ENCODE data around the gene BICDL2. TPM values are rescaled to one million over a fixed set of nuclear protein-coding genes. Genes with fewer than 3 reads are reported as not detected.

Gene BICDL2
- total and polyA plus RNA-seq, 7 donors: 0.36 to 83.8 (median 62.5) TPM; not detected in 2

DNA sequence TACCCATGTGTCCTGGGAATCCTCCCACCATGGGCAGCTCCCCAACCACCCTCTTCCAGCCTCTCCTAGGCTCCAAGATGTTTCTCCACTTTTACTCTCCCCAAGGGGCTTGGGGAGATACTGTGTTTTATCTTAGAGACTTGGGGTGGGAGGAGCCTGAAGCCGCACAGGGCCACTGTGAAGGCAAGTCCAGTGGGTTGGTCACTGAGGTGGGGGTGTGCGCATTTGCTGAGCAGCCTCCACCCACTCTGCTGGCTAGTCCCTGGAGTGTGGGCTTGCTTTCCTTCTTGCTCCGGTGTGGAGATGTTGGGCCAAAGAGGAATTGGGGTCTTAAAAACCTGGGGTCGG is 28.1 kb downstream of the BICDL2 start:
- Histone ChIP-seq H3K9me3 (no peaks in the 10 kb centered on the region), H3K4me3 (no peak overlapping the region), H3K36me3 (no peaks in the 10 kb centered on the region), H3K4me1 (peaks cover 0 to 5% (median 4%) of the 10 kb centered on the region in 4 donors), H3K27ac (no peak overlapping the region), H3K27me3 (peaks cover 22 to 90% (median 79%) of the 10 kb centered on the region in 3 donors)
- DNase-seq: no peak
- TF ChIP-seq POLR2AphosphoS5 (IDR thresholded peaks at IDR 0.05): no peak
- TF ChIP-seq POLR2A (IDR thresholded peaks at IDR 0.05): no peak
- TF ChIP-seq, protein P1, sequence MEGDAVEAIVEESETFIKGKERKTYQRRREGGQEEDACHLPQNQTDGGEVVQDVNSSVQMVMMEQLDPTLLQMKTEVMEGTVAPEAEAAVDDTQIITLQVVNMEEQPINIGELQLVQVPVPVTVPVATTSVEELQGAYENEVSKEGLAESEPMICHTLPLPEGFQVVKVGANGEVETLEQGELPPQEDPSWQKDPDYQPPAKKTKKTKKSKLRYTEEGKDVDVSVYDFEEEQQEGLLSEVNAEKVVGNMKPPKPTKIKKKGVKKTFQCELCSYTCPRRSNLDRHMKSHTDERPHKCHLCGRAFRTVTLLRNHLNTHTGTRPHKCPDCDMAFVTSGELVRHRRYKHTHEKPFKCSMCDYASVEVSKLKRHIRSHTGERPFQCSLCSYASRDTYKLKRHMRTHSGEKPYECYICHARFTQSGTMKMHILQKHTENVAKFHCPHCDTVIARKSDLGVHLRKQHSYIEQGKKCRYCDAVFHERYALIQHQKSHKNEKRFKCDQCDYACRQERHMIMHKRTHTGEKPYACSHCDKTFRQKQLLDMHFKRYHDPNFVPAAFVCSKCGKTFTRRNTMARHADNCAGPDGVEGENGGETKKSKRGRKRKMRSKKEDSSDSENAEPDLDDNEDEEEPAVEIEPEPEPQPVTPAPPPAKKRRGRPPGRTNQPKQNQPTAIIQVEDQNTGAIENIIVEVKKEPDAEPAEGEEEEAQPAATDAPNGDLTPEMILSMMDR (IDR thresholded peaks at IDR 0.05): no peak
- no peak for TF ChIP-seq EP300 (IDR thresholded peaks at IDR 0.05)
- intact Hi-C loops (cut with DNase I): no loop called here
- WGBS, 2 donors: 78 to 84% methylated on average over 4 of the region's 4 CpGs

GRCh38 chr16:3007957-3008689 is 28.6 kb downstream of the BICDL2 start:
- Histone ChIP-seq H3K4me3 (no peak overlapping the region), H3K27me3 (peaks cover 22 to 88% (median 73%) of the 10 kb centered on the region in 3 donors), H3K27ac (no peak overlapping the region), H3K9me3 (no peaks in the 10 kb centered on the region), H3K4me1 (peaks cover 0 to 7% (median 5%) of the 10 kb centered on the region in 4 donors), H3K36me3 (no peaks in the 10 kb centered on the region)
- intact Hi-C loops (cut with DNase I): no loop called here
- WGBS, 2 donors: 9 to 15% methylated on average over 17 of the region's 17 CpGs
- DNase-seq: no peak
- TF ChIP-seq, protein P1 (IDR thresholded peaks at IDR 0.05): no peak
- TF ChIP-seq EP300 (IDR thresholded peaks at IDR 0.05) (no peak), POLR2AphosphoS5 (IDR thresholded peaks at IDR 0.05) (no peak), POLR2A (IDR thresholded peaks at IDR 0.05) (no peak)

DNA sequence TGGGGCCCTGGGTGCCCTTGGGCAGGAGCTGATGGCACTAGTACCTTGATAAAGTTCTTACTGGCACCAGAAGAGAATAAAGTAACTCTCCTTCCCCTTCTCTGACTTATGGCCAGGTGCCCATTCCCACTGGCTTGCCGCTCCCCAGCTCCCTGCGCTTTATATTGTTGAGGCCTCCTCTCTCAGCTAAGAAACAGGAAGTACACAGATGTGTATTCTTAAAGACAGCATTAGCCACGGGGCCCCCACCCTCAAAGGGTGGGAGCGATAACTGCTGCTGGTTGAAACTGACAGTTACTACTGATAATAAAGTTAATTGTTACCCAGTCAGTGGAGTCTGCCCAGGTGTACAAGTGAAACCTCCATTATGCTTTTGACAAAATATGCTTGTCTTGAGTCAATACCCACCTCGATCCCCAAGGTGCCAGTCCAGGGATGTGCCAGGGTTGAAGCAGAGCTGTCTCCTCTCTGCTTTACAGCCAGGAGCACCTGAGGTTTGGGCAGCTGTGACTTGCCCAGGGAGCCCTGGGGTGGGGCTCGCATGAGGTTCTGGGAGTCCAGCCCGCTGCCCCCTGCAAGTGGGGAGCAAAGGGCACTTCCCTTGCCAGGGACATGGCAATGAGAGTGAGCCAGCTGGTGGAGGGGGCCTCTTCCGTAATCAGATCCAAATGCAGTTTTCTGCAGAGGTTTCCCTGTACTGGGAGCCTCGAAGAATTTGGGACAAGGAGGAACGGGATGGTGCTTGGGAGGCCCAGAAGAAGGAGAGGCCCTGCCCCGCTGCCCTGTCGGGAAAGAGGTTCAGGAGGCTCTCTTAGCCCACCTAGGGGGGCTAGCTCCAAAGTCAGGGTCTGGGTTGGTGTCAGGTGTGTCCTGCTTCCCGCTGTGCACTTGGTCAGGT is 29.4 kb downstream of the BICDL2 start:
- intact Hi-C loops (cut with DNase I): no loop called here
- Histone ChIP-seq H3K36me3 (no peaks in the 10 kb centered on the region), H3K27me3 (peaks cover 22 to 79% (median 65%) of the 10 kb centered on the region in 3 donors), H3K27ac (no peak overlapping the region), H3K4me1 (peaks cover 0 to 7% (median 5%) of the 10 kb centered on the region in 4 donors), H3K4me3 (no peak overlapping the region), H3K9me3 (no peaks in the 10 kb centered on the region)
- no peak for DNase-seq
- TF ChIP-seq, protein P1 (IDR thresholded peaks at IDR 0.05): no peak
- TF ChIP-seq EP300 (IDR thresholded peaks at IDR 0.05) (no peak), POLR2A (IDR thresholded peaks at IDR 0.05) (no peak), POLR2AphosphoS5 (IDR thresholded peaks at IDR 0.05) (no peak)
- 9 to 29% methylated on average over 13 of the region's 13 CpGs for WGBS, 2 donors

DNA sequence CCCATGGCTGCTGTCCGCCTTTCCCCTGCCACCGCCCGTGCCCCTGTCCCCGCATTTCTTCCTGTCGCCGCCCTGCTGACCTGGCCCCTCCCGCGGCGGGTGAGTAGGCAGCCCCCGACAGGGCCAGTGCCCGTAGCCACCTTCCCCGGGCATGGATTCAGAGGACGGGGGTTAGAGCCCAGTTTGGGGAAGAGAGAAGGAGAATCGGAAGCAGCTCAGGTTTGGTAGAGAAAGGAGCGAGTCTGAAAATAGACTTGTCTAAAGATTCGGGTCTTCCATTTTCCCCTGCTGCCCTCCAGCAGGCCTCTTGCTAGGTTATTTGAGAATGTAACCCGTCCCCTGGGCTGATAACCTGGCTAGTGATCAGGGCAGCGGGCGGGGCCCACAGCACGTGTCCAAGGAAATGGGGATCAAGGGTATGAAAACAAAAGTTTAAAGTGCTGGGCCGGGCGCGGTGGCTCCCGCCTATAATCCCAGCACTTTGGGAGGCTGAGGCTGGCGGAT is 31.9 kb downstream of the BICDL2 start:
- Histone ChIP-seq H3K27me3 (peaks cover 11 to 61% (median 48%) of the 10 kb centered on the region in 3 donors), H3K4me3 (peak overlapping the region in 3 of 4 donors; percentile 17 to 28 (median 24)), H3K9me3 (no peaks in the 10 kb centered on the region), H3K36me3 (no peaks in the 10 kb centered on the region), H3K4me1 (peaks cover 0 to 7% (median 5%) of the 10 kb centered on the region in 4 donors), H3K27ac (no peak overlapping the region)
- no peak for DNase-seq
- WGBS, 2 donors: 2 to 13% methylated on average over 25 of the region's 25 CpGs
- no peak for TF ChIP-seq POLR2AphosphoS5 (IDR thresholded peaks at IDR 0.05)
- intact Hi-C loops (cut with DNase I): no loop called here

DNA sequence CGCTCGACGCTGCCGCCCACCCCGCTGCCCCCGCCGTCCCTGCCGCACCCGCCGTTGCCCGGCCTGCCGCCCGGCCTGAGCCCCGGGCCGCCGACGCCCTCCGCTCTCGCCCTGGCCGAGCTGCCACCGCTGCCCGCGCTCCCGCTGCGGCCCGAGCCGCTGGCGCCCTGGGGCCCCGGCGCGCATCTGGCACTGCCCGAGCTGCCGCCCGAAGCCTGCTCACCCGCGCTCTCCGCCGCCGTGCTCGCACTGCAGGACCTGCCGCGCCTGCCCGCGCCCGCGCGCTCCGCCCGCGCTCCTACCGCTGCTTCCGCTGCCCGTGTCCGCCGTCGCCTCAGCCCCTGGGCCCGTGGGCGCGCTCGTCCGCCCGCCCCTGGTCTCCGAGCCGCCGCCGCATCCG is 32.4 kb downstream of the BICDL2 start:
- H3K27ac ChIP-seq: no peak overlapping the region
- H3K4me3 ChIP-seq: peak overlapping the region in 3 of 4 donors; percentile 25 to 31 (median 27)
- no peak for DNase-seq
- H3K4me1 ChIP-seq: peaks cover 0 to 7% (median 5%) of the 10 kb centered on the region in 4 donors
- no peaks in the 10 kb centered on the region for H3K9me3 ChIP-seq
- intact Hi-C loops (cut with DNase I): no loop called here
- H3K27me3 ChIP-seq: peaks cover 10 to 56% (median 43%) of the 10 kb centered on the region in 3 donors
- H3K36me3 ChIP-seq: no peaks in the 10 kb centered on the region
- WGBS, 2 donors: 1% methylated on average over 66 of the region's 67 CpGs
- TF ChIP-seq EP300 (IDR thresholded peaks at IDR 0.05): no peak
